ENCODE results near the gene CLDN1. TPM values are rescaled to one million over a fixed set of nuclear protein-coding genes. Genes with fewer than 3 reads are reported as not detected.
A peak's percentile ranks its signal among the peaks of the same experiment; 100 is the strongest.

Gene CLDN1
- total and polyA plus RNA-seq, 2 of the 13 experiments (the other 11 are each of a cell fraction or from before 2014, with no cell fraction given): 42.7 to 51.6 TPM

- TF ChIP-seq ZNF331 (CRISPR knock-in tag; IDR thresholded peaks at IDR 0.05) (peak; percentile 30; the same call in 1 of the 2 replicates), CREB3 (CRISPR knock-in tag; IDR thresholded peaks at IDR 0.05) (0 out of 2 replicates have a peak, but pooled peaks have one; percentile 79), ZNF20 (CRISPR knock-in tag; IDR thresholded peaks at IDR 0.05) (no peak), MXD3 (CRISPR knock-in tag; IDR thresholded peaks at IDR 0.05) (no peak), ZBTB38 (CRISPR knock-in tag; IDR thresholded peaks at IDR 0.05) (no peak), GZF1 (CRISPR knock-in tag; IDR thresholded peaks at IDR 0.05) (no peak), ONECUT2 (CRISPR knock-in tag; IDR thresholded peaks at IDR 0.05) (0 out of 2 replicates have a peak, but pooled peaks have one; percentile 14), ZBTB1 (CRISPR knock-in tag; IDR thresholded peaks at IDR 0.05; ENCODE audit: borderline replicate concordance) (no peak), NR2C2 (CRISPR knock-in tag; IDR thresholded peaks at IDR 0.05; ENCODE audit: borderline replicate concordance) (no peak), NFIB (CRISPR knock-in tag; IDR thresholded peaks at IDR 0.05; ENCODE audit: borderline replicate concordance) (no peak), KDM2A (CRISPR knock-in tag; IDR thresholded peaks at IDR 0.05; ENCODE audit: borderline replicate concordance, low read depth) (no peak), NFE2L2 (IDR thresholded peaks at IDR 0.05; ENCODE audit: low read length) (no peak), ETV6 (CRISPR knock-in tag; conservative IDR thresholded peaks at IDR 0.05) (no peak), ZNF318 (CRISPR knock-in tag; IDR thresholded peaks at IDR 0.05) (no peak), SRSF1 (optimal IDR thresholded peaks at IDR 0.05; ENCODE audit: low read depth, low read length) (no peak)
- TF ChIP-seq, protein P1, sequence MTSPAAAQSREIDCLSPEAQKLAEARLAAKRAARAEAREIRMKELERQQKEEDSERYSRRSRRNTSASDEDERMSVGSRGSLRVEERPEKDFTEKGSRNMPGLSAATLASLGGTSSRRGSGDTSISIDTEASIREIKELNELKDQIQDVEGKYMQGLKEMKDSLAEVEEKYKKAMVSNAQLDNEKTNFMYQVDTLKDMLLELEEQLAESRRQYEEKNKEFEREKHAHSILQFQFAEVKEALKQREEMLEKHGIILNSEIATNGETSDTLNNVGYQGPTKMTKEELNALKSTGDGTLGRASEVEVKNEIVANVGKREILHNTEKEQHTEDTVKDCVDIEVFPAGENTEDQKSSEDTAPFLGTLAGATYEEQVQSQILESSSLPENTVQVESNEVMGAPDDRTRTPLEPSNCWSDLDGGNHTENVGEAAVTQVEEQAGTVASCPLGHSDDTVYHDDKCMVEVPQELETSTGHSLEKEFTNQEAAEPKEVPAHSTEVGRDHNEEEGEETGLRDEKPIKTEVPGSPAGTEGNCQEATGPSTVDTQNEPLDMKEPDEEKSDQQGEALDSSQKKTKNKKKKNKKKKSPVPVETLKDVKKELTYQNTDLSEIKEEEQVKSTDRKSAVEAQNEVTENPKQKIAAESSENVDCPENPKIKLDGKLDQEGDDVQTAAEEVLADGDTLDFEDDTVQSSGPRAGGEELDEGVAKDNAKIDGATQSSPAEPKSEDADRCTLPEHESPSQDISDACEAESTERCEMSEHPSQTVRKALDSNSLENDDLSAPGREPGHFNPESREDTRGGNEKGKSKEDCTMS (CRISPR knock-in tag; conservative IDR thresholded peaks at IDR 0.05): no peak
These were observed 23.0 kb upstream of the CLDN1 start (continued) for GRCh38 chr3:190345027-190345821.
